ENCODE data around the gene GMNN. TPM values are rescaled to one million over a fixed set of nuclear protein-coding genes. Genes with fewer than 3 reads are reported as not detected.

GMNN gene
- total and polyA plus RNA-seq, 12 donors: 3.1 to 15.6 (median 6.8) TPM

DNA sequence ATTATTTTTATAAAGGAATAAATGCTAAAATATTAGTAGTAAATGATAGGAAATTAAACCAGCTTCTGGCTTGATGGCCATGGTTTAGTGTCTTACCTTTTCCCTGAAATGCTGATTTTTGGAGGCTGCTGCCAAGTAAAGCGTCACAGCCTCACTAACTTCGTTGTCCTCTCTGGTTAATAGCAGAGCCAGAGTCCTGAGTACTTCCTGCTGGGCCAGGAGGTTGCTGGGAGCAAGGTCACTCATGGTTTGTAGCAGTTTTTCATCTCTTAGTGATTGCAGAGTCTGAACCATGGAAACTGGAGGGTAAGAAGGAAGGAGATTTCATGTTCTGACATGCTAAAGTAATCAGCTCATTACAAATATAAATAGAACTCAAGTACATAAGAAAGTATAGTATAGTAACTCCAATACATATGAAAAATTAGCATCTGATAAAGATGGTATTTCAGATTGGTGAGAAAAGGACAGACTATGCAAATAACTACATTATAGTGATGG, 50.4 kb downstream of the GMNN start:
- Histone ChIP-seq H3K36me3 (peaks cover 0 to 90% (median 0%) of the 10 kb centered on the region in 9 donors), H3K4me1 (no peaks in the 10 kb centered on the region), H3K4me3 (no peak overlapping the region), H3K27me3 (no peaks in the 10 kb centered on the region), H3K27ac (no peak overlapping the region), H3K9me3 (no peaks in the 10 kb centered on the region)
- ATAC-seq (no peak), DNase-seq (no peak)
- intact Hi-C loops (cut with DNase I): no loop called here
- 52 to 58% methylated on average over 2 of the region's 2 CpGs for WGBS, 2 donors
- TF ChIP-seq, protein P1, sequence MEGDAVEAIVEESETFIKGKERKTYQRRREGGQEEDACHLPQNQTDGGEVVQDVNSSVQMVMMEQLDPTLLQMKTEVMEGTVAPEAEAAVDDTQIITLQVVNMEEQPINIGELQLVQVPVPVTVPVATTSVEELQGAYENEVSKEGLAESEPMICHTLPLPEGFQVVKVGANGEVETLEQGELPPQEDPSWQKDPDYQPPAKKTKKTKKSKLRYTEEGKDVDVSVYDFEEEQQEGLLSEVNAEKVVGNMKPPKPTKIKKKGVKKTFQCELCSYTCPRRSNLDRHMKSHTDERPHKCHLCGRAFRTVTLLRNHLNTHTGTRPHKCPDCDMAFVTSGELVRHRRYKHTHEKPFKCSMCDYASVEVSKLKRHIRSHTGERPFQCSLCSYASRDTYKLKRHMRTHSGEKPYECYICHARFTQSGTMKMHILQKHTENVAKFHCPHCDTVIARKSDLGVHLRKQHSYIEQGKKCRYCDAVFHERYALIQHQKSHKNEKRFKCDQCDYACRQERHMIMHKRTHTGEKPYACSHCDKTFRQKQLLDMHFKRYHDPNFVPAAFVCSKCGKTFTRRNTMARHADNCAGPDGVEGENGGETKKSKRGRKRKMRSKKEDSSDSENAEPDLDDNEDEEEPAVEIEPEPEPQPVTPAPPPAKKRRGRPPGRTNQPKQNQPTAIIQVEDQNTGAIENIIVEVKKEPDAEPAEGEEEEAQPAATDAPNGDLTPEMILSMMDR (IDR thresholded peaks at IDR 0.05): no peak

DNA sequence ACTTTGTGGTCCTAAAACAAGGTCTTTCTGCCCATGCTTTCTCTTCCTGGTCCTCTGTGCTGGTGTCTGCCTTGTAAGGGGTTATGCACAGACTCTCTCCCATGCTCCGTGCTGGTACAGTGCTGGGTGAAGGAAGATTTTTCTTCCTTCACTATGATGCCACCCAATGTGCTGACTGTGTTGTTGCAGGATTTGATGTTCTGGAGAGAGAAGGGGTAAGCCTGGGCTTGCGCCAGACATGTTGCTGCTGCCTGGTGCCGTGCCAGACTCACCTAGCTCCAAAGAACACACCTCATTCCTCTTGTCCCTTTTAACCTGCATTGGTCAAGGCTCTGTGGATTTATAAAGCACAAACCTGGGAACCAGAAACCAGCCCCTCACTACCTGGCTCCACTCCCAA, 52.4 kb downstream of the GMNN start:
- Histone ChIP-seq H3K36me3 (peaks cover 0 to 100% (median 4%) of the 10 kb centered on the region in 9 donors), H3K9me3 (no peaks in the 10 kb centered on the region), H3K27me3 (no peaks in the 10 kb centered on the region), H3K4me3 (no peak overlapping the region), H3K4me1 (no peaks in the 10 kb centered on the region), H3K27ac (no peak overlapping the region)
- intact Hi-C loops (cut with DNase I): no loop called here
- TF ChIP-seq, protein P1 (IDR thresholded peaks at IDR 0.05): no peak
- DNase-seq (no peak), ATAC-seq (no peak)
- 69 to 87% methylated on average over 3 of the region's 3 CpGs for WGBS, 2 donors

DNA sequence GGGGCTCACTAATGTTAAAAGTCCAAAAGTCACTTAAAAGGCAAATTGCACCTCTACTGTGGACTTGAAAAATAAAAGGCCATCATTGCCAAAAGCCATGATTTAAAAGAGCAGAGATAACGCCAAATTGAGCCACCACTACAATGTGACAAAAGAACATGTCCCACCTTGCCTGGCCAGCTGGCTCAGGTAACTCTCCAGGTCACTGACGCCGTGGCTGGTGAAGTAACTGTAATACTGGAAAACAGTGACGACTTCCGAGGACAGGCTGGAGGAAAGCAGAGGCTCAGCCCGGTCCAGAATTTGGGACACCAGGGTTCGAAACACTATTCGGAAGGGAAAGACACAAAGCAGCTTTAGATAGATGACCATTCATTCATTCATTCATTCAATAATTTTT, 53.2 kb downstream of the GMNN start:
- Histone ChIP-seq H3K4me3 (no peak overlapping the region), H3K27ac (no peak overlapping the region), H3K9me3 (no peaks in the 10 kb centered on the region), H3K4me1 (no peaks in the 10 kb centered on the region), H3K27me3 (no peaks in the 10 kb centered on the region), H3K36me3 (peaks cover 0 to 100% (median 4%) of the 10 kb centered on the region in 9 donors)
- DNase-seq (no peak), ATAC-seq (no peak)
- TF ChIP-seq, protein P1 (IDR thresholded peaks at IDR 0.05): no peak
- intact Hi-C loops (cut with DNase I): no loop called here
- WGBS, 2 donors: 83 to 85% methylated on average over 8 of the region's 8 CpGs

DNA sequence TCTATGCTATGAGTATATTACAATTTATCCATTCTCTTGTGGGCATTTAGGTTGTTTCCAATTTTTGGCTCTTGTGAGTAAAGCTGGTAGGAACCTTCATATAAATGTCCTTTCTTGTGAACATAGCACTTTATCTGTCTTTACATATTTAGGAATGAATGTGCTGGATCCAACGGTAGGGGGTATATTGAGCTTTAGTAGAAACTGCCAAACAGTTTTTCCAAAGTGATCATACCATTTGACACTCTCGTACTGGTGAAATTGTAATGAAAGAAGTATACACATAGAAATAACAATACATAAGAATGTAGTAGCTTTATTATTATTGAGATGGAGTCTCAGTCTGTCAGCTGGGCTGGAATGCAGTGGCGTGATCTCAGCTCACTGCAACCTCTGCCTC, 54.9 kb downstream of the GMNN start:
- intact Hi-C loops (cut with DNase I): no loop called here
- peaks cover 0 to 99% (median 4%) of the 10 kb centered on the region in 9 donors for H3K36me3 ChIP-seq
- ATAC-seq (no peak), DNase-seq (no peak)
- TF ChIP-seq, protein P1 (IDR thresholded peaks at IDR 0.05): no peak
- no peaks in the 10 kb centered on the region for H3K27me3 ChIP-seq
- no peaks in the 10 kb centered on the region for H3K4me1 ChIP-seq
- no peaks in the 10 kb centered on the region for H3K9me3 ChIP-seq
- no peak overlapping the region for H3K4me3 ChIP-seq
- WGBS, 2 donors: 90 to 92% methylated on average over 3 of the region's 3 CpGs
- H3K27ac ChIP-seq: no peak overlapping the region
